Measurements from ENCODE around the gene ASTN2.

ASTN2 gene

DNA sequence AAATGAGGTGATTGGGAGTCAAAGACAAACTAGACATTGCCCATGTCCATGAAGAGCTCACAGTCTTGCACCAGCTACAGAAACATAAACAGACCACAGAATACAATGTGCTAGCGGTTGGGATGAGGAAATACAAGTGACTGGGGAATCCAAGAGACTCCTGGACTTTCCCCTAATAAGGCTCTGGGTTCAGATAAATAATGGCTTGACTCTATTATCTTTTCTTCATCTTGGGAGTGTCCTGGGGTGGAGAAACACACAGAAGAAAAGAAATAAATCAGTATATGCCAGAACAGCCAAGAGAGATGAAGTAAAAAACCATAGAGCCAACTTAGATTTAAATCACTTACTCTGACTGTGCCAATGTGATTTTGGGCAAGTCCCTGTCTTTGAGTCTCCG is 1033.5 kb downstream of the ASTN2 start:
- DNase-seq (ENCODE audit: insufficient read length, low spot score) (no peak), FAIRE-seq (no peak)
- TF ChIP-seq, protein P1, sequence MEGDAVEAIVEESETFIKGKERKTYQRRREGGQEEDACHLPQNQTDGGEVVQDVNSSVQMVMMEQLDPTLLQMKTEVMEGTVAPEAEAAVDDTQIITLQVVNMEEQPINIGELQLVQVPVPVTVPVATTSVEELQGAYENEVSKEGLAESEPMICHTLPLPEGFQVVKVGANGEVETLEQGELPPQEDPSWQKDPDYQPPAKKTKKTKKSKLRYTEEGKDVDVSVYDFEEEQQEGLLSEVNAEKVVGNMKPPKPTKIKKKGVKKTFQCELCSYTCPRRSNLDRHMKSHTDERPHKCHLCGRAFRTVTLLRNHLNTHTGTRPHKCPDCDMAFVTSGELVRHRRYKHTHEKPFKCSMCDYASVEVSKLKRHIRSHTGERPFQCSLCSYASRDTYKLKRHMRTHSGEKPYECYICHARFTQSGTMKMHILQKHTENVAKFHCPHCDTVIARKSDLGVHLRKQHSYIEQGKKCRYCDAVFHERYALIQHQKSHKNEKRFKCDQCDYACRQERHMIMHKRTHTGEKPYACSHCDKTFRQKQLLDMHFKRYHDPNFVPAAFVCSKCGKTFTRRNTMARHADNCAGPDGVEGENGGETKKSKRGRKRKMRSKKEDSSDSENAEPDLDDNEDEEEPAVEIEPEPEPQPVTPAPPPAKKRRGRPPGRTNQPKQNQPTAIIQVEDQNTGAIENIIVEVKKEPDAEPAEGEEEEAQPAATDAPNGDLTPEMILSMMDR (IDR thresholded peaks at IDR 0.05; ENCODE audit: insufficient read depth, missing control alignments) = no peak

GRCh38 chr9:116380496-116380995 is 1034.3 kb downstream of the ASTN2 start:
- FAIRE-seq = no peak
- no peak for DNase-seq (ENCODE audit: insufficient read length, low spot score)
- TF ChIP-seq, protein P1 (IDR thresholded peaks at IDR 0.05; ENCODE audit: insufficient read depth, missing control alignments) = no peak

- FAIRE-seq = no peak
These were observed 1035.0 kb downstream of the ASTN2 start for GRCh38 chr9:116379821-116380220.

GRCh38 chr9:116378873-116379272 is 1036.0 kb downstream of the ASTN2 start:
- FAIRE-seq = no peak
- TF ChIP-seq, protein P1 (IDR thresholded peaks at IDR 0.05; ENCODE audit: insufficient read depth, missing control alignments) = no peak
- DNase-seq (ENCODE audit: insufficient read length, low spot score) = no peak

More at GRCh38 chr9:116379821-116380220, 1035.0 kb downstream of the ASTN2 start:
- TF ChIP-seq, protein P1 (IDR thresholded peaks at IDR 0.05; ENCODE audit: insufficient read depth, missing control alignments) = no peak
- no peak for DNase-seq (ENCODE audit: insufficient read length, low spot score)

- TF ChIP-seq, protein P1 (IDR thresholded peaks at IDR 0.05; ENCODE audit: insufficient read depth, missing control alignments) = no peak
- DNase-seq (ENCODE audit: insufficient read length, low spot score) (no peak), FAIRE-seq (no peak)
These were observed 1037.6 kb downstream of the ASTN2 start for GRCh38 chr9:116377179-116377798.
